HepG2 (cell line): Measurements from ENCODE around the gene TANGO2. TPM values are rescaled to one million over a fixed set of nuclear protein-coding genes. Genes with fewer than 3 reads are reported as not detected.
A peak's percentile ranks its signal among the peaks of the same experiment; 100 is the strongest.

Experiments used
- ATAC-seq: fragments of 200-7000 bp; cut with Tn5 transposase; 3 replicates; pipeline ENCODE4 v1.9.1; 2020; ENCODE audit warnings: mild to moderate bottlenecking, moderate library complexity
- BruUV-seq: library from RNA; stranded (reverse); fragments of 400-500 nt; replicated peaks from 2 replicates; lab custom pipeline; 2021; lab: Mats Ljungman, UMichigan
- CTCF ChIA-PET: fragments of 300-600 bp; formaldehyde crosslinking; extraction: SDS; loops from one replicate; lab custom pipeline; 2021; ENCODE audit warnings: low total read pairs, inconsistent platforms, low intra/inter-chr PET ratio; lab: Yijun Ruan, JAX
- POLR2A ChIA-PET: fragments of 350-600 bp; sonication (Branson Sonifier 250); formaldehyde crosslinking; loops from one replicate; lab custom pipeline; 2020; ENCODE audit warnings: antibody characterized with exemption, inconsistent platforms; lab: Yijun Ruan, JAX
- DNase-seq: peaks from one replicate; pipeline ENCODE4 v3.0.0-alpha.2; 2015; ENCODE audit warnings: low spot score
- FAIRE-seq: peaks from 3 replicates; lab custom pipeline; 2011; peaks lifted over from hg19 to GRCh38; lab: Jason Lieb, UNC
- H2AFZ ChIP-seq: one replicate; pipeline ENCODE4 v1.6.1; 2011; ENCODE audit warnings: low read length, inconsistent platforms
- H3K27ac ChIP-seq: fragments of 300-600 bp; 3 replicates; pipeline ENCODE4 v1.8.0; 2011; ENCODE audit warnings: mixed run types, mild to moderate bottlenecking, mixed read lengths, low read length, inconsistent platforms; ENCODE audit not compliant: insufficient read depth; ENCODE audit errors: extremely low read length
- H3K27me3 ChIP-seq, 2 experiments: fragments of 200-600 bp in 1 of 2; 2 replicates in 1 of 2; 3 replicates in 1 of 2; pipeline versions ENCODE4 v1.6.0 to v1.8.0; 2011; ENCODE audit warnings: low read length in 2 of 2, mild to moderate bottlenecking in 2 of 2, moderate library complexity in 2 of 2, inconsistent platforms in 1 of 2; ENCODE audit not compliant: insufficient read depth in 2 of 2, control insufficient read depth in 1 of 2
- H3K36me3 ChIP-seq, 2 experiments: fragments of 200-600 bp in 1 of 2; replicated peaks in 1 of 2; 2 replicates in 1 of 2; 3 replicates in 1 of 2; pipeline versions ENCODE4 v1.5.1 to v1.8.0; 2011; ENCODE audit warnings: low read length in 2 of 2, inconsistent platforms in 1 of 2; ENCODE audit not compliant: insufficient read depth in 2 of 2, control insufficient read depth in 1 of 2
- H3K4me1 ChIP-seq: 2 replicates; pipeline ENCODE4 v1.5.1; 2012; ENCODE audit warnings: low read length, inconsistent platforms; ENCODE audit not compliant: insufficient read depth
- H3K4me2 ChIP-seq: 2 replicates; pipeline ENCODE4 v1.6.0; 2011; ENCODE audit warnings: low read depth, low read length, inconsistent platforms
- H3K4me3 ChIP-seq, 3 experiments: fragments of 200-600 bp in 1 of 3; sonication (generic), shearing (Covaris generic) in 1 of 3; replicated peaks in 1 of 3; 2 replicates each; pipeline ENCODE4 v1.5.1; 2011 to 2016; ENCODE audit warnings: low read length in 3 of 3, inconsistent platforms in 2 of 3, low read depth in 2 of 3, mild to moderate bottlenecking in 2 of 3, control low read depth in 1 of 3, mixed read lengths in 1 of 3; ENCODE audit not compliant: insufficient read depth in 1 of 3
- H3K79me2 ChIP-seq: one replicate; pipeline ENCODE4 v1.6.1; 2011; ENCODE audit warnings: low read length, inconsistent platforms; ENCODE audit not compliant: insufficient read depth
- H3K9ac ChIP-seq: 2 replicates; pipeline ENCODE4 v1.6.0; 2011; ENCODE audit warnings: mild to moderate bottlenecking, low read depth, low read length, inconsistent platforms; ENCODE audit not compliant: insufficient read depth
- H3K9me3 ChIP-seq: 2 replicates; pipeline ENCODE4 v1.5.1; 2012; ENCODE audit warnings: mild to moderate bottlenecking, low read length
- H4K20me1 ChIP-seq: 2 replicates; pipeline ENCODE4 v1.6.0; 2011; ENCODE audit warnings: inconsistent platforms, mild to moderate bottlenecking, low read length, moderate library complexity; ENCODE audit not compliant: insufficient read depth
- BRD4 ChIP-seq: sonication (generic); formaldehyde crosslinking; IDR thresholded peaks from 2 replicates; pipeline ENCODE4 v1.4.0; 2020; ENCODE audit warnings: missing genetic modification reagents
- RBM22 ChIP-seq: fragments of 200-400 bp; formaldehyde crosslinking; optimal IDR thresholded peaks from 2 replicates; pipeline ENCODE3; 2017; ENCODE audit warnings: mild to moderate bottlenecking, low read length, moderate library complexity
- ZBTB7B ChIP-seq: sonication (generic); formaldehyde crosslinking; IDR thresholded peaks from 2 replicates; pipeline ENCODE4 v1.4.0; 2020; ENCODE audit warnings: missing genetic modification reagents
- ZNF550 ChIP-seq: sonication (generic); formaldehyde crosslinking; IDR thresholded peaks from 2 replicates; pipeline ENCODE4 v1.4.0; 2020; ENCODE audit warnings: mild to moderate bottlenecking, missing genetic modification reagents, borderline replicate concordance
- ZNF644 ChIP-seq: IDR thresholded peaks from 2 replicates; pipeline ENCODE4 v1.6.1; 2016; ENCODE audit warnings: low read depth
- WGBS: methylation state at CpG from one replicate; pipeline ENCODE4 v1.1.6; 2017; ENCODE audit warnings: low lambda C conversion rate; 5-methylcytosine and 5-hydroxymethylcytosine counted together
- in situ Hi-C: cut with HindIII; loops from 2 replicates; pipeline ENCODE4 v1.10.0; 2017; ENCODE audit warnings: low pct_unique_long_range_greater_than_20kb; ENCODE audit not compliant: extremely low pct_ligation_motif_present
- intact Hi-C: fragments of 100-400 bp; cut with micrococcal nuclease; formaldehyde crosslinking; loops from one replicate; pipeline ENCODE4 v1.10.0; 2022; ENCODE audit not compliant: unreplicated experiment
- polyA plus RNA-seq, 8 experiments: library from polyadenylated mRNA; depleted of rRNA in 3 of 8; stranded (reverse) in 7 of 8; unstranded in 1 of 8; fragments of >200 nt; fragmentation: Illumina TruSeq in 4 of 8; extraction: Trizol in 4 of 8; gene quantifications; 2 replicates each; pipeline versions ENCODE4 v1.2.1 to v1.2.3, GENCODE V29; 2011 to 2016; ENCODE audit warnings: low read depth in 4 of 8, missing spikeins in 1 of 8, mixed read lengths in 1 of 8; ENCODE audit not compliant: insufficient read depth in 1 of 8
- total RNA-seq, 5 experiments: library from RNA; depleted of rRNA; stranded (reverse); fragments of >200 nt; fragmentation: Illumina TruSeq; extraction: Trizol; gene quantifications; 2 replicates each; pipeline ENCODE4 v1.2.3, GENCODE V29; 2016; ENCODE audit warnings: low read depth in 1 of 5

The TANGO2 gene
- total and polyA plus RNA-seq, 2 of the 13 experiments (the other 11 are each of a cell fraction or from before 2014, with no cell fraction given): 12.9 to 14.8 TPM

GRCh38 chr22:20087319-20088262 lies 66.7 kb downstream of the TANGO2 start:
- Histone ChIP-seq H3K4me3 (no peak overlapping the region), H3K36me3 (peaks cover 60 to 78% of the 10 kb centered on the region in 2 experiments), H3K9ac (no peak overlapping the region)

GRCh38 chr22:20088263-20088648 lies 67.3 kb downstream of the TANGO2 start:
- DNase-seq: no peak
- 95% methylated on average over 6 of the region's 8 CpGs for WGBS
- Histone ChIP-seq H3K4me1 (peaks cover 24% of the 10 kb centered on the region), H3K9ac (no peak overlapping the region), H3K4me2 (no peak overlapping the region), H2AFZ (no peak overlapping the region), H3K36me3 (peaks cover 58 to 77% of the 10 kb centered on the region in 2 experiments), H3K9me3 (no peaks in the 10 kb centered on the region), H3K4me3 (no peak overlapping the region), H3K27me3 (no peaks in the 10 kb centered on the region), H3K27ac (no peak overlapping the region), H3K79me2 (peaks cover 37% of the 10 kb centered on the region), H4K20me1 (peaks cover 8% of the 10 kb centered on the region; the same call in 1 of the 2 replicates)
- no peak for ATAC-seq
- BruUV-seq: no TSS peak
- in situ Hi-C loops: no loop called here
- ChIA-PET CTCF (no interaction called here), POLR2A (no interaction called here)
- FAIRE-seq: no peak
- intact Hi-C loops: no loop called here
- TF ChIP-seq ZBTB7B (CRISPR knock-in tag) (no peak), ZNF550 (no peak), BRD4 (CRISPR knock-in tag) (no peak)

More at GRCh38 chr22:20087319-20088262, 66.7 kb downstream of the TANGO2 start:
- no peak for FAIRE-seq
- H3K79me2 ChIP-seq: peaks cover 44% of the 10 kb centered on the region
- POLR2A ChIA-PET: no interaction called here
- H3K9me3 ChIP-seq: no peaks in the 10 kb centered on the region
- TF ChIP-seq RBM22 (peak; percentile 1), ZNF644 (CRISPR knock-in tag) (no peak)
- TF ChIP-seq, all 625 proteins: peak for 1
- ATAC-seq (no peak), DNase-seq (no peak)
- CTCF ChIA-PET: no interaction called here
- in situ Hi-C loops (no loop called here), intact Hi-C loops (no loop called here)
- Histone ChIP-seq H2AFZ (no peak overlapping the region), H4K20me1 (peaks cover 13% of the 10 kb centered on the region; the same call in 1 of the 2 replicates), H3K4me1 (peaks cover 31% of the 10 kb centered on the region), H3K4me2 (no peak overlapping the region), H3K27ac (no peak overlapping the region), H3K27me3 (no peaks in the 10 kb centered on the region)
- 97% methylated on average over 13 of the region's 14 CpGs for WGBS
- BruUV-seq: no TSS peak
